Duodenal mucosa (tissue), 2 donors: ENCODE results near the gene RAB3IL1.
"Not testable (repeated sequence)": the region's sequence is repeated elsewhere in the genome, so short reads cannot be mapped to it uniquely, and the experiment has no call there.

ENCODE experiments used
- H3K27ac ChIP-seq: one replicate; pipeline ENCODE4 v1.7.0; 2013; ENCODE audit warnings: low read depth, low read length
- H3K27me3 ChIP-seq, 2 donors: one replicate each; pipeline ENCODE4 v1.7.0; 2013; ENCODE audit warnings: low read length in 2 of 2, control low read depth in 1 of 2; ENCODE audit not compliant: insufficient read depth in 2 of 2, control insufficient read depth in 1 of 2
- H3K36me3 ChIP-seq, 2 donors: one replicate each; pipeline ENCODE4 v1.7.0; 2013; ENCODE audit warnings: low read length in 2 of 2, control low read depth in 1 of 2; ENCODE audit not compliant: insufficient read depth in 2 of 2, control insufficient read depth in 1 of 2
- H3K4me1 ChIP-seq, 2 donors: one replicate each; pipeline ENCODE4 v1.7.0; 2013; ENCODE audit warnings: low read length in 2 of 2, control low read depth in 1 of 2; ENCODE audit not compliant: insufficient read depth in 2 of 2, control insufficient read depth in 1 of 2
- H3K4me3 ChIP-seq, 2 donors: one replicate each; pipeline ENCODE4 v1.7.0; 2013; ENCODE audit warnings: low read length in 2 of 2, low read depth in 1 of 2
- H3K9ac ChIP-seq, 2 donors: one replicate each; pipeline ENCODE4 v1.7.0; 2013; ENCODE audit warnings: low read length in 2 of 2, low read depth in 1 of 2
- H3K9me3 ChIP-seq, 2 donors: one replicate each; pipeline ENCODE4 v1.7.0; 2013; ENCODE audit warnings: low read length in 2 of 2, control low read depth in 1 of 2; ENCODE audit not compliant: control insufficient read depth in 1 of 2

RAB3IL1 gene

DNA sequence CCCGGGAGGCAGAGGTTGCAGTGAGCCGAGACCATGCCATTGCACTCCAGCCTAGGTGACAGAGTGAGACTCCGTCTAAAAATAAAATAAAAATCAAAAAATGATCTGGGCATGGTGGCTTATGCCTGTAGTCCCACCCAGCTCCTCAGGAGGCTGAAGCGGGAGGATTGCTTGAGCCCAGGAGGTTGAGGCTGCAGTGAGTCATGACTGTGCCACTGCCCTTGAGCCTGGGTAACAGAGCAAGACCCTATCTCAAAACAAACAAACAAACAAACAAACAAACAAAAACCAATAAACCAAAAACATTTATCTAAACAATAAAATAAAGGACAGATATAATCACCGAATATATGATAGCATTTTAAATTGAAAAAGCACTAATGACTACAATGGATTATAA lies 36.3 kb upstream of the RAB3IL1 start:
- H3K27me3 ChIP-seq, H3K36me3 ChIP-seq, H3K27ac ChIP-seq, H3K4me3 ChIP-seq, H3K9me3 ChIP-seq, H3K9ac ChIP-seq: not testable (repeated sequence)
- peaks cover 8 to 12% of the 10 kb centered on the region in 2 donors for H3K4me1 ChIP-seq

DNA sequence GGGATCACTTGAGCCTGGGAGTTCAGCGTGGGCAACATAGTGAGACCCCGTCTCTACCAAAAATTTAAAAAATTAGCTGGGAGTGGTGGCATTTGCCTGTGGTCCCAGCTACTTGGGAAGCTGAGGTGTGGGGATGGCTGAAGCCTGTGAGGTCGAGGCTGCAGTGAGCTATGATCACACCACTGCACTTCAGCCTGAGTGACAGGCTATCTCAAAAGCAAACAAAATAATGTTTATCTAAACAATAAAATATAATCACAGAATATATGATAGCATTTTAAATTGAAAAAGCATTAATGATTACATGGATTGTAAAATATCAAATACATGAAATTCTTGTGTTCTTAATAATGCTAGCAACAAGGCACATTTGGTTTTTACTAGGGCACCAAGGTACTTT lies 35.5 kb upstream of the RAB3IL1 start:
- no peaks in the 10 kb centered on the region for H3K9me3 ChIP-seq
- peaks cover 8 to 17% of the 10 kb centered on the region in 2 donors for H3K4me1 ChIP-seq
- H3K36me3 ChIP-seq, result peaks cover 0 to 4% of the 10 kb centered on the region in 2 donors
- no peak overlapping the region for H3K4me3 ChIP-seq
- no peak overlapping the region for H3K27ac ChIP-seq
- peaks cover 0 to 5% of the 10 kb centered on the region in 2 donors for H3K27me3 ChIP-seq
- no peak overlapping the region for H3K9ac ChIP-seq

DNA sequence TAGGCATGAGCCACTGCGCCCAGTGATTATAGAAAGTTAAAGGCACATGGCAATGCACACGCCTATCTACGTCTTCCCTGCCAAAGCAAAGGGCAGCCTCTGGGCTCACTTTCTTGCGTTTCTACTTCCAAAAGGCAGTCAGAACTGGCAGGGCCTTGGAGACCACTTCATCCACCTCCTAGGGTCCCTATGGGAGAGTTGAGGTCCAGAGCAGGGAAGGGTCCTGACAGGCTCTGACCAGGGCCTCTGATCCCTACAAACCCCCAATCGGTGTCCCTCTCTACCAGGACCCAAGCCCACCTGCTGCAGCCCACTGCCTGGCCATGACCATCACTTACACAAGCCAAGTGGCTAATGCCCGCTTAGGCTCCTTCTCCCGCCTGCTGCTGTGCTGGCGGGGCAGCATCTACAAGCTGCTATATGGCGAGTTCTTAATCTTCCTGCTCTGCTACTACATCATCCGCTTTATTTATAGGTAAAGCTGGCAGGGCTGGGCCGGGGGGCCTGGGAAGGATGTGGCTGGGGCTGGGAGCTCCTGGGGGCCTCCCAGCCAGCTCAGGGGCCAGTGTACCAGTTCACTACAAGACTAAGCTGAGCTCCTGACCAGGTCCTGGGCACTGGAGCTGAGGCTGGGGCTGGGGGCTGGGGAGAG lies 34.2 kb upstream of the RAB3IL1 start:
- Histone ChIP-seq H3K36me3 (no peaks in the 10 kb centered on the region), H3K9ac (no peak overlapping the region), H3K9me3 (no peaks in the 10 kb centered on the region), H3K27ac (no peak overlapping the region), H3K27me3 (peaks cover 0 to 5% of the 10 kb centered on the region in 2 donors), H3K4me3 (no peak overlapping the region), H3K4me1 (peaks cover 8 to 19% of the 10 kb centered on the region in 2 donors)

DNA sequence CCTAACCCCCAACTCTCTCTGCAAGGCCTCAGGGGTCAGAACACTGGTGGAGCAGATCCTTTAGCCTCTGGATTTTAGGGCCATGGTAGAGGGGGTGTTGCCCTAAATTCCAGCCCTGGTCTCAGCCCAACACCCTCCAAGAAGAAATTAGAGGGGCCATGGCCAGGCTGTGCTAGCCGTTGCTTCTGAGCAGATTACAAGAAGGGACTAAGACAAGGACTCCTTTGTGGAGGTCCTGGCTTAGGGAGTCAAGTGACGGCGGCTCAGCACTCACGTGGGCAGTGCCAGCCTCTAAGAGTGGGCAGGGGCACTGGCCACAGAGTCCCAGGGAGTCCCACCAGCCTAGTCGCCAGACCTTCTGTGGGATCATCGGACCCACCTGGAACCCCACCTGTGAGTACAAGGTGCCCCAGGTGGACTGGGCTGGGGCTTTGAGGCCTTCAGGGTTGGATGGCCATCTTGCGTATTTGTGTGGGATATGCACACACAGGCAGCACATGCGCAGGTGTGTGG lies 32.7 kb upstream of the RAB3IL1 start, which contains the start of gene BEST1:
BEST1 (plus strand) TSS at position 317 of the 513 bp plus-strand sequence. CDS start 1,456 bp downstream, outside the sequence.
- peak within 1 kb of the TSS; percentile 32 for H3K27ac ChIP-seq

GRCh38 chr11:61949169-61950034 lies 32.0 kb upstream of the RAB3IL1 start:
- Histone ChIP-seq H3K27ac (peak overlapping the region; percentile 32), H3K4me3 (no peak overlapping the region), H3K27me3 (no peaks in the 10 kb centered on the region), H3K4me1 (peaks cover 0 to 10% of the 10 kb centered on the region in 2 donors), H3K9ac (peak overlapping the region in 1 of 2 donors; percentile 43), H3K9me3 (no peaks in the 10 kb centered on the region), H3K36me3 (no peaks in the 10 kb centered on the region)

More for the DNA sequence above, 32.7 kb upstream of the RAB3IL1 start, which contains the start of gene BEST1:
- no peaks in the 10 kb centered on the region for H3K9me3 ChIP-seq
- peaks cover 0 to 10% of the 10 kb centered on the region in 2 donors for H3K4me1 ChIP-seq
- H3K36me3 ChIP-seq, result no peaks in the 10 kb centered on the region
- H3K4me3 ChIP-seq, result no peak within 1 kb of the TSS
- H3K9ac ChIP-seq, result peak within 1 kb of the TSS in 1 of 2 donors; percentile 43
- peaks cover 0 to 4% of the 10 kb centered on the region in 2 donors for H3K27me3 ChIP-seq

- H3K4me1 ChIP-seq, result peaks cover 0 to 10% of the 10 kb centered on the region in 2 donors
- H3K27me3 ChIP-seq, result no peaks in the 10 kb centered on the region
- no peak overlapping the region for H3K4me3 ChIP-seq
- H3K9me3 ChIP-seq, result no peaks in the 10 kb centered on the region
- no peak overlapping the region for H3K27ac ChIP-seq
- H3K36me3 ChIP-seq, result no peaks in the 10 kb centered on the region
- H3K9ac ChIP-seq, result no peak overlapping the region
These were observed 31.1 kb upstream of the RAB3IL1 start for GRCh38 chr11:61948505-61948904.

DNA sequence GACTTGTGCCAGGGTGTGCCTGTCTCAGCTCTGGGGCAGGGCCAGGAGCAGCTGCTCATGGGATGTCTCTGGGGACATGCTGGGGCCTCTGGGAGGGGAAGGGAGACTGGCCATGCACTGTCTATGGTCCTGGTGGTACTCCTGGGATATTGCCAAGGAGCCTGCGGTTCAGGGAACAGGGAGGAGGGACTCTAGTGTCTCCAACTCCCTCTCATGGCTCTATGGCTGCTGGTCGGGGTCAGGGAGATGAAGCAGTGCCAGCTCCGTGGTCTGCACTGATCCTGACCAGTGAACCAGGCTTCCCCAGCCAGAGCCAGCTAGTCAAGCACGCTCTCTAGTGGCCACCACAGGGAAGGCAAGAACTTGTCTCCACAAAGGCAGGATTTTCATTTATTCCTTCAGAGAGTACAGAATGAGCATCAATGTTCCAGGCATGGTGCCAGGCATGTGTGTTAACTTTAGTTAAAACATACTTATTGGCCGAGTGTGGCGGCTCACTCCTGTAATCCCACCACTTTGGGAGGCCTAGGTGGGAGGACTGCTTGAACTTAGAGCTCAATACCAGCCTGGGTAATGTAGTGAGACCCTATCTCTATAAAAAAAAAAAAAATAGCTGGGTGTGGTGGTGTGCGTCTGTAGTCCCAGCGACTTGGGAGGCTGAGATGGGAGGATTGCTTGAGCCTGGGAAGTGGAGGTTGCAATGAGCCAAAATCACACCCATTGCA lies 30.3 kb upstream of the RAB3IL1 start:
- peaks cover 0 to 10% of the 10 kb centered on the region in 2 donors for H3K4me1 ChIP-seq
- H3K9me3 ChIP-seq, result no peaks in the 10 kb centered on the region
- no peaks in the 10 kb centered on the region for H3K36me3 ChIP-seq
- H3K4me3 ChIP-seq, result no peak overlapping the region
- H3K9ac ChIP-seq, result no peak overlapping the region
- no peak overlapping the region for H3K27ac ChIP-seq
- H3K27me3 ChIP-seq, result no peaks in the 10 kb centered on the region

- Histone ChIP-seq H3K27me3 (no peaks in the 10 kb centered on the region), H3K36me3 (no peaks in the 10 kb centered on the region), H3K9ac (no peak overlapping the region), H3K4me1 (peaks cover 0 to 10% of the 10 kb centered on the region in 2 donors), H3K4me3 (no peak overlapping the region), H3K27ac (no peak overlapping the region), H3K9me3 (no peaks in the 10 kb centered on the region)
These were observed 29.5 kb upstream of the RAB3IL1 start for GRCh38 chr11:61946894-61947293.

GRCh38 chr11:61945191-61945590 lies 27.8 kb upstream of the RAB3IL1 start:
- no peaks in the 10 kb centered on the region for H3K9me3 ChIP-seq
- H3K4me3 ChIP-seq, result no peak overlapping the region
- H3K9ac ChIP-seq, result no peak overlapping the region
- H3K4me1 ChIP-seq, result peaks cover 0 to 10% of the 10 kb centered on the region in 2 donors
- no peaks in the 10 kb centered on the region for H3K27me3 ChIP-seq
- no peaks in the 10 kb centered on the region for H3K36me3 ChIP-seq
- no peak overlapping the region for H3K27ac ChIP-seq
